Spleen (tissue), 7 donors: ENCODE data around the gene TEDC1.

Experiments
- POLR2A ChIP-seq, 3 donors: fragments of 450-650 bp; IDR thresholded peaks; one replicate each; pipeline ENCODE4 v1.5.1; 2017; ENCODE audit warnings: antibody characterized with exemption in 3 of 3, mild to moderate bottlenecking in 1 of 3
- TF ChIP-seq, protein P1 (sequence below), 11 experiments: fragments of 200-600 bp in 7 of 11; fragments of 450-650 bp in 4 of 11; sonication (generic) in 4 of 11; IDR thresholded peaks in 8 of 11; conservative IDR thresholded peaks in 3 of 11; 1 replicate in 7 of 11; 2 replicates in 4 of 11; pipeline versions ENCODE4 v1.4.0 to v1.8.0; 2016 to 2021; ENCODE audit warnings: antibody characterized with exemption in 11 of 11, inconsistent platforms in 4 of 11, mild to moderate bottlenecking in 1 of 11
- donor health status: DM: no; HTN: no; CAD: no; lungs with moderate emphysema.
- donor health status: DM: no; HTN: no; CAD: no.
- donor health status: DM: no; HTN: no; CAD: no.

DNA sequence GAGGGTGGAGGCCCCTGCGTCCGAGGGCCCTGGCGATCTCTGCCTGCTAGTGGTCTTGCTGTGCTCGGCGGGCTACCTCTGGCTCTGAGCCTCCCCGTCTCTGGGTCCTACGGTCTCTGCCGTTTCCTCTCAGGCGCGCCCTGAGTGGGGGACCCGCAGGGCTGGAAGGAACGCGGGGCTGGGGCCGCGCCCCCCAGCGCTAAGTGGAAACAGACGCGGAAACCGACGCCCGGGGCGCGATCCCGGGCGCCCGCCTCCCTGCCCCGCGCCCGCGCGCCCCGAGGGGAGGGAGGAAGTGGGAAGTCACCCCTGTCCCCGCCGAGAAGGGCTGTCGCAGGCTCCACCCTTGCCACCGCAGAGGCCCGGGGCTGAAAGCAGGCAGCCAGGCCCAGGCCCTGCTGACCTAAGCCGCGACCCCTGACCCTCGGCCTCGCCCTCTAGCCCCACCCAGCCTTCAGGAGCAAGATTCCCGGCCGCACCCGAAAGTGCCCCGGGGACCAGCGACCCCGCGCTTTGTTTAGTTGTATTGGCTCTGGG is 3.5 kb upstream of the TEDC1 start:
- TF ChIP-seq, protein P1, sequence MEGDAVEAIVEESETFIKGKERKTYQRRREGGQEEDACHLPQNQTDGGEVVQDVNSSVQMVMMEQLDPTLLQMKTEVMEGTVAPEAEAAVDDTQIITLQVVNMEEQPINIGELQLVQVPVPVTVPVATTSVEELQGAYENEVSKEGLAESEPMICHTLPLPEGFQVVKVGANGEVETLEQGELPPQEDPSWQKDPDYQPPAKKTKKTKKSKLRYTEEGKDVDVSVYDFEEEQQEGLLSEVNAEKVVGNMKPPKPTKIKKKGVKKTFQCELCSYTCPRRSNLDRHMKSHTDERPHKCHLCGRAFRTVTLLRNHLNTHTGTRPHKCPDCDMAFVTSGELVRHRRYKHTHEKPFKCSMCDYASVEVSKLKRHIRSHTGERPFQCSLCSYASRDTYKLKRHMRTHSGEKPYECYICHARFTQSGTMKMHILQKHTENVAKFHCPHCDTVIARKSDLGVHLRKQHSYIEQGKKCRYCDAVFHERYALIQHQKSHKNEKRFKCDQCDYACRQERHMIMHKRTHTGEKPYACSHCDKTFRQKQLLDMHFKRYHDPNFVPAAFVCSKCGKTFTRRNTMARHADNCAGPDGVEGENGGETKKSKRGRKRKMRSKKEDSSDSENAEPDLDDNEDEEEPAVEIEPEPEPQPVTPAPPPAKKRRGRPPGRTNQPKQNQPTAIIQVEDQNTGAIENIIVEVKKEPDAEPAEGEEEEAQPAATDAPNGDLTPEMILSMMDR (IDR thresholded peaks at IDR 0.05 in 8 of 11, conservative IDR thresholded peaks at IDR 0.05 in 3 of 11), result no peak
- TF ChIP-seq POLR2A (IDR thresholded peaks at IDR 0.05), result no peak
